Chondrocyte (in vitro differentiated cells): ENCODE measurements around the gene FLNB. TPM values are rescaled to one million over a fixed set of nuclear protein-coding genes. Genes with fewer than 3 reads are reported as not detected.
"Not testable (repeated sequence)": the region's sequence is repeated elsewhere in the genome, so short reads cannot be mapped to it uniquely, and the experiment has no call there.

ENCODE experiments used
- DNase-seq: peaks from one replicate; pipeline ENCODE4 v3.0.0; 2021; ENCODE audit warnings: mixed read lengths, low spot score
- H3K27ac Mint-ChIP-seq: one replicate; pipeline ENCODE4 v1.8.0; 2021; ENCODE audit warnings: mild to moderate bottlenecking, moderate library complexity, mixed read lengths; ENCODE audit not compliant: unreplicated experiment
- H3K27me3 Mint-ChIP-seq: 2 replicates; pipeline ENCODE4 v1.8.0; 2021; ENCODE audit warnings: low read depth, mixed read lengths
- H3K36me3 Mint-ChIP-seq: 2 replicates; pipeline ENCODE4 v1.8.0; 2021; ENCODE audit warnings: low read depth, mixed read lengths
- H3K4me1 Mint-ChIP-seq: 2 replicates; pipeline ENCODE4 v1.8.0; 2021; ENCODE audit warnings: low read depth, mild to moderate bottlenecking, mixed read lengths
- H3K4me3 Mint-ChIP-seq: one replicate; pipeline ENCODE4 v1.8.0; 2021; ENCODE audit warnings: mild to moderate bottlenecking, moderate library complexity, mixed read lengths; ENCODE audit not compliant: unreplicated experiment
- H3K9me3 Mint-ChIP-seq: 2 replicates; pipeline ENCODE4 v1.8.0; 2021; ENCODE audit warnings: low read depth, mixed read lengths
- total RNA-seq: library from RNA; stranded (reverse); gene quantifications from 3 replicates; pipeline ENCODE4 v1.2.1, GENCODE V29; 2021
- TF ChIP-seq, protein P1 (sequence below): fragments of 200-600 bp; sonication (generic); IDR thresholded peaks from 2 replicates; pipeline ENCODE4 v1.5.0; 2021; ENCODE audit warnings: antibody characterized with exemption, mild to moderate bottlenecking, moderate library complexity

The FLNB gene
- total RNA-seq, 1 donor from 2014 or later: 70.2 TPM

DNA sequence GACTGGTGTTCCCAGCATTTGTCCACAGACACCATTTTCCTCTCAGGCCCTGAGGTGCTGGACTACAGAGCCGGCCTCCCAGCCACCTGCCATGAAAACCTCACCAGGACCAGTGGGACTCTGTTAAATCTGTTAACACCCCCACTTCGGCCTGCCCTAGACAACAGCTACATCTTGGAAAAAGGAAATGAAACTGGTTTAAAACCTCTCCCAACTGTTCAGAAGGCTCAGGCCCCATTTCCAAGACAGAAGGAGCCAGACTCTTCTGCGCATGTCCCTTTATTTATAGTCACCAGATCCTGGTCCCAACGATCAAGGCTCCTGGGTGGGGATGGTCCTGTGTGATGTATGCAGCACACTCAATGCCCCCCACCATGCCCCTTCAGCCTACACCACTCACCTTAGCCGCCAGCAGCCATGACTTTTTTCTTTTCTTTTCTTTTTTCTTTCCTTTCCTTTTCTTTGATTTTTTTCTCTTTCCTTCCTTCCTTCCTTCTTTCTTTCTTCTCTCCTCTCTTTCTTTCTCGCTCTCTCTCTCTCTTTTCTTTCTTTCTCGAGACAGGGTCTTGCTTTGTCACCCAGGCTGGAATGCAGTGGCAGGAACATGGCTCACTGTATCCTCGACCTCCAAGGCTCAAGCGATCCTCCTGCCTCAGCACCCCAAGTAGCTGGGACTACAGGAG is 25.5 kb upstream of the FLNB start:
- no peak for DNase-seq
- no peaks in the 10 kb centered on the region for H3K27me3 Mint-ChIP-seq
- H3K27ac Mint-ChIP-seq: peak overlapping the region; percentile 76
- peaks cover 30% of the 10 kb centered on the region for H3K4me1 Mint-ChIP-seq
- no peak overlapping the region for H3K4me3 Mint-ChIP-seq
- H3K9me3 Mint-ChIP-seq: no peaks in the 10 kb centered on the region
- H3K36me3 Mint-ChIP-seq: no peaks in the 10 kb centered on the region
- TF ChIP-seq, protein P1, sequence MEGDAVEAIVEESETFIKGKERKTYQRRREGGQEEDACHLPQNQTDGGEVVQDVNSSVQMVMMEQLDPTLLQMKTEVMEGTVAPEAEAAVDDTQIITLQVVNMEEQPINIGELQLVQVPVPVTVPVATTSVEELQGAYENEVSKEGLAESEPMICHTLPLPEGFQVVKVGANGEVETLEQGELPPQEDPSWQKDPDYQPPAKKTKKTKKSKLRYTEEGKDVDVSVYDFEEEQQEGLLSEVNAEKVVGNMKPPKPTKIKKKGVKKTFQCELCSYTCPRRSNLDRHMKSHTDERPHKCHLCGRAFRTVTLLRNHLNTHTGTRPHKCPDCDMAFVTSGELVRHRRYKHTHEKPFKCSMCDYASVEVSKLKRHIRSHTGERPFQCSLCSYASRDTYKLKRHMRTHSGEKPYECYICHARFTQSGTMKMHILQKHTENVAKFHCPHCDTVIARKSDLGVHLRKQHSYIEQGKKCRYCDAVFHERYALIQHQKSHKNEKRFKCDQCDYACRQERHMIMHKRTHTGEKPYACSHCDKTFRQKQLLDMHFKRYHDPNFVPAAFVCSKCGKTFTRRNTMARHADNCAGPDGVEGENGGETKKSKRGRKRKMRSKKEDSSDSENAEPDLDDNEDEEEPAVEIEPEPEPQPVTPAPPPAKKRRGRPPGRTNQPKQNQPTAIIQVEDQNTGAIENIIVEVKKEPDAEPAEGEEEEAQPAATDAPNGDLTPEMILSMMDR: no peak

GRCh38 chr3:57983734-57984518 is 24.3 kb upstream of the FLNB start:
- no peak for DNase-seq

GRCh38 chr3:57985176-57985983 is 22.8 kb upstream of the FLNB start:
- no peak overlapping the region for H3K4me3 Mint-ChIP-seq
- no peak overlapping the region for H3K27ac Mint-ChIP-seq
- no peak for DNase-seq
- no peaks in the 10 kb centered on the region for H3K36me3 Mint-ChIP-seq
- TF ChIP-seq, protein P1: no peak
- H3K4me1 Mint-ChIP-seq: peaks cover 26% of the 10 kb centered on the region
- H3K27me3 Mint-ChIP-seq: no peaks in the 10 kb centered on the region
- no peaks in the 10 kb centered on the region for H3K9me3 Mint-ChIP-seq

More at GRCh38 chr3:57983734-57984518, 24.3 kb upstream of the FLNB start:
- TF ChIP-seq, protein P1: no peak
- Mint-ChIP-seq H3K27me3 (no peaks in the 10 kb centered on the region), H3K27ac (peak overlapping the region; percentile 14), H3K36me3 (no peaks in the 10 kb centered on the region), H3K4me1 (peaks cover 24% of the 10 kb centered on the region), H3K9me3 (no peaks in the 10 kb centered on the region), H3K4me3 (no peak overlapping the region)

DNA sequence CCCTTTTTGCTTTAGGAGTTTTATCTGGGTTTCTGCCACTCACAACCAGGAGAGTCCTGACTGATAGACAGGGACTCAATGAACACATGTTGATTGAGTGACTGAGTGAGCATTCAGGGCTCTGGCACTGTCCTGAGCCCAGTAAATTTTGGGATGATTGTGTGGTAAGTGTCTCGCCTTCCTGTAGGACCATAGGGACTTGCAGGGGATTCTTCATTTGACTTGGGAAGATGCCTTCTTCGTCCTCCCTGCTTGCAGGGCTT is 22.3 kb upstream of the FLNB start:
- H3K9me3 Mint-ChIP-seq: no peaks in the 10 kb centered on the region
- H3K27me3 Mint-ChIP-seq: no peaks in the 10 kb centered on the region
- TF ChIP-seq, protein P1: no peak
- no peak overlapping the region for H3K4me3 Mint-ChIP-seq
- H3K4me1 Mint-ChIP-seq: peaks cover 25% of the 10 kb centered on the region
- DNase-seq: no peak
- H3K27ac Mint-ChIP-seq: no peak overlapping the region
- H3K36me3 Mint-ChIP-seq: no peaks in the 10 kb centered on the region

DNA sequence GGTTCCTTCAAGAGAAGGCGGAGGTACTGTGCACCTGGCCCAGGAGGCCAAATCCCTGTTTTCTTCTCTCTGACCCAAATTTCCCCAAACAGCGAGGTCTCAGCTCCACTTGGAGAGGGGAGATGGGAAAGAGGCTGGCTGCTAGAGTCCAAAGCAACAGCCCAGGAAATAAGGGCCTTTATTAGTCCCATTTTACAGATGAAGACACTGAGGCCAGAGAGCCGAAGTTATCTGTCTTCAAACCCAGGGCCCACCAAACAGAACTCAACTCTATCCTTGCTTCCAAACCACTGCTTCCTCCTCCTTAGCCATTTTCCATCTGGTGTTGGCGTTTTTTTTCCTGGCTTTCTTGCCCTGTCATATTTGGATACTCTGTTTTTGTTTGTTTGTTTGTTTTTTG is 22.0 kb upstream of the FLNB start:
- H3K9me3 Mint-ChIP-seq: no peaks in the 10 kb centered on the region
- no peak for DNase-seq
- peaks cover 24% of the 10 kb centered on the region for H3K4me1 Mint-ChIP-seq
- no peak overlapping the region for H3K4me3 Mint-ChIP-seq
- H3K27ac Mint-ChIP-seq: peak overlapping the region; percentile 49
- H3K36me3 Mint-ChIP-seq: no peaks in the 10 kb centered on the region
- no peaks in the 10 kb centered on the region for H3K27me3 Mint-ChIP-seq
- TF ChIP-seq, protein P1: no peak

DNA sequence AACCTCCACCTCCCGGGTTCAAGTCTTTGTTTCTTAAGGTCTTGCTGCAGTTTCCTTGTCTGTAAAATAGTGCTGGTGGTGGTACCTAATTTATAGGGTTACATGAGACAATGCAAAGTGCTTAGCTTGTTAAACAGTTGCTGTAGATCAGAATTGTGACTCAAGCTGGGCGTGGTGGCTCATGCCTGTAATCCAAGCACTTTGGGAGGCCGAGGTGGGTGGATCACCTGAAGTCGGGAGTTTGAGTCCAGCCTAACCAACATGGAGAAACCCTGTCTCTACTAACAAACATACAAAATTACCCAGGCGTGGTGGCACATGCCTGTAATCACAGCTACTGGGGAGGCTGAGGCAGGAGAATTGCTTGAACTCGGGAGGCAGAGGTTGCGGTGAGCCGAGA is 19.0 kb upstream of the FLNB start:
- not testable (repeated sequence) for H3K9me3 Mint-ChIP-seq, H3K4me3 Mint-ChIP-seq, H3K36me3 Mint-ChIP-seq, H3K27me3 Mint-ChIP-seq, DNase-seq, H3K27ac Mint-ChIP-seq
- peaks cover 16% of the 10 kb centered on the region for H3K4me1 Mint-ChIP-seq
